22Rv1 (cell line): ENCODE measurements around the gene MIPEP.

Experiments
- CTCF ChIP-seq: fragments of 450-650 bp; IDR thresholded peaks from 2 replicates; pipeline ENCODE4 v1.5.1; 2017; ENCODE audit warnings: mild to moderate bottlenecking
- ZFX ChIP-seq: fragments of 450-650 bp; IDR thresholded peaks from 2 replicates; pipeline ENCODE4 v1.6.1; 2017; ENCODE audit warnings: antibody characterized with exemption, borderline replicate concordance

GRCh38 chr13:23883255-23883654, 5.9 kb downstream of the MIPEP start:
- no peak for TF ChIP-seq CTCF
- no peak for TF ChIP-seq ZFX
